ENCODE data around the gene TRIOBP.

Gene TRIOBP

GRCh38 chr22:37774728-37775127, 77.9 kb downstream of the TRIOBP start:
- ATAC-seq (ENCODE audit: low read depth), result no peak
- TF ChIP-seq CTCF (IDR thresholded peaks at IDR 0.05; ENCODE audit: poor library complexity, severe bottlenecking), result no peak
- Histone ChIP-seq H3K4me1 (ENCODE audit: insufficient read depth, poor library complexity, severe bottlenecking) (peaks cover 20% of the 10 kb centered on the region), H3K27me3 (ENCODE audit: insufficient read depth, poor library complexity, severe bottlenecking) (no peaks in the 10 kb centered on the region), H3K36me3 (ENCODE audit: low read depth) (peaks cover 28% of the 10 kb centered on the region), H3K9me3 (ENCODE audit: severe bottlenecking) (no peaks in the 10 kb centered on the region), H3K27ac (ENCODE audit: poor library complexity, severe bottlenecking) (peak overlapping the region; percentile 99), H3K4me3 (ENCODE audit: severe bottlenecking) (no peak overlapping the region)
- no peak for DNase-seq (ENCODE audit: low spot score)

DNA sequence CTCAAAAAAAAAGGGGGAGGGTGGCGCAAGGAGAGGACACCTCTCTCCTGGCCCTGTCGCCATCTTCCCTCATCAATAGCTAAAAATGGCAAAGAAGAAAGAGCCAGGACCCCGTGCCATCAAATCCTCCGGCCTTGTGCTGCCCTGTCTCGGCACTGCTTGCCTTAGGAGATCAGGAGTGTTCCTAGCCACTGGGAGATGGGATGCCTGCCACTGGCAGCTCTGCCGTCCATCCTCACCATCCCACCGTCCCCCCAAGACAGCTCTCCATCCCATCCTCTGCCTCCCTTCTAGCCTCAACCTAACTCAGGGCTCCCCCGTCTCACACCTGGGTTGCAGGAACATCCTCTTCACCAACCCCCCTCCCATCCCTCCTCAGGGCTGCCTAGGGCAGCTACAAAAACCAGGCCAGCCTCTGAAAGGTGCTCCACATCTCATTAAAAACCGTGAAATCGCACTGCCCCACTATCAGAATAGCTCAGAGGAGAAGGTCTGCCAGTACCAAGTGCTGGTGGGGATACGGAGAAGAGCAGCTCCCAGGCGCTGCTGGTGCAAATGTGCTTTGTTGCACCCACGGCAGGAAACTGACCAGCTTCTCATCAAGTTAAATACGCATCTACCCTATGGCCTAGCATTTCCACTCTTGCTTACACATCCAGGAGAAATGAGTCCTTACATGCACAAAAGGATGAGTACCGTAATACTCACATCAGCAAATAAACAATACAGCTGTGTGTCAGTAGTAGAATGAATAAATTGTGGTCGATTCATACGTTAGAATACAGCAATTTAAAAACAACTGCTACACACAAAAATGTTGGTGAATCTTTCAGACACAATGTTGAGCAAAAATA, 79.2 kb downstream of the TRIOBP start:
- TF ChIP-seq CTCF (IDR thresholded peaks at IDR 0.05; ENCODE audit: poor library complexity, severe bottlenecking), result no peak
- peaks cover 20% of the 10 kb centered on the region for H3K4me1 ChIP-seq (ENCODE audit: insufficient read depth, poor library complexity, severe bottlenecking)
- no peaks in the 10 kb centered on the region for H3K27me3 ChIP-seq (ENCODE audit: insufficient read depth, poor library complexity, severe bottlenecking)
- H3K36me3 ChIP-seq (ENCODE audit: low read depth), result peaks cover 27% of the 10 kb centered on the region
- no peak overlapping the region for H3K4me3 ChIP-seq (ENCODE audit: severe bottlenecking)
- H3K27ac ChIP-seq (ENCODE audit: poor library complexity, severe bottlenecking), result peak overlapping the region; percentile 99
- no peak for DNase-seq (ENCODE audit: low spot score)
- H3K9me3 ChIP-seq (ENCODE audit: severe bottlenecking), result no peaks in the 10 kb centered on the region
- peak; percentile 77 for ATAC-seq (ENCODE audit: low read depth)

GRCh38 chr22:37776639-37777005, 79.8 kb downstream of the TRIOBP start:
- Histone ChIP-seq H3K4me3 (ENCODE audit: severe bottlenecking) (no peak overlapping the region), H3K9me3 (ENCODE audit: severe bottlenecking) (no peaks in the 10 kb centered on the region), H3K27ac (ENCODE audit: poor library complexity, severe bottlenecking) (peak overlapping the region; percentile 99), H3K27me3 (ENCODE audit: insufficient read depth, poor library complexity, severe bottlenecking) (no peaks in the 10 kb centered on the region), H3K4me1 (ENCODE audit: insufficient read depth, poor library complexity, severe bottlenecking) (peaks cover 20% of the 10 kb centered on the region), H3K36me3 (ENCODE audit: low read depth) (peaks cover 20% of the 10 kb centered on the region)
- DNase-seq (ENCODE audit: low spot score), result no peak
- ATAC-seq (ENCODE audit: low read depth), result peak; percentile 28
- no peak for TF ChIP-seq CTCF (IDR thresholded peaks at IDR 0.05; ENCODE audit: poor library complexity, severe bottlenecking)

DNA sequence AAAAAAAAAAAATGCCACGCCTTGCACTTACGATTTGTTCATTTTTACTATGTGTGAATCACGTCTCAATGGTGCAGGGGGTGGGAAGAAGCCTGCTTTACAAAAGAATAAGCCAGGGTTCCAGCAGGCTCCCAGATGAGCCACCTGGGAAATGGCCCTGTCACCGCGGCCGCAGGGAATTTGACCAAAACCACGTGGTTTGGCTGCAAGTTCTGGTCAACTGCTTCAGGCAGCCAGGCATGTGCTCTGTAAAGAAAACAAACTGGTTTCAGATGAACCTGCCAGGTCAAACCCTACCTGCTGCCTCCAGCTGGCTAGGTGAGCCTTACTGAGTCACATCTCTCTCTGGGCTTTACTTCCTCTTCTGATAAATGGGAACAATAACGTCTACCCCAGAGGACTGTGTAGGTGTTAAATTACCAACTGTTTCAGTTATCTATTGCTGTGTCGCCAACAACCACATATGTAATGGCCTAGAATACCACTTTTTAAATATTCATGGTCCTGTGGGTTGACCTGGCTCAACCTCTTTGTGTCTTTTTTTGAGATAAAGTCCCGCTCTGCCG, 80.4 kb downstream of the TRIOBP start:
- ATAC-seq (ENCODE audit: low read depth), result peak; percentile 59
- Histone ChIP-seq H3K27ac (ENCODE audit: poor library complexity, severe bottlenecking) (peak overlapping the region; percentile 99), H3K27me3 (ENCODE audit: insufficient read depth, poor library complexity, severe bottlenecking) (no peaks in the 10 kb centered on the region), H3K36me3 (ENCODE audit: low read depth) (peaks cover 15% of the 10 kb centered on the region), H3K4me1 (ENCODE audit: insufficient read depth, poor library complexity, severe bottlenecking) (peaks cover 26% of the 10 kb centered on the region), H3K9me3 (ENCODE audit: severe bottlenecking) (no peaks in the 10 kb centered on the region), H3K4me3 (ENCODE audit: severe bottlenecking) (no peak overlapping the region)
- peak; percentile 91 for DNase-seq (ENCODE audit: low spot score)
- TF ChIP-seq CTCF (IDR thresholded peaks at IDR 0.05; ENCODE audit: poor library complexity, severe bottlenecking), result no peak

All from RWPE2 (cell line).